B cell (primary cell): ENCODE data around the gene RACK1. TPM values are rescaled to one million over a fixed set of nuclear protein-coding genes. Genes with fewer than 3 reads are reported as not detected.

ENCODE experiments used
- ATAC-seq: fragments of 200-7000 bp; cut with Tn5 transposase; one replicate; pipeline ENCODE4 v1.10.0; 2021; ENCODE audit warnings: low read depth, mild to moderate bottlenecking, moderate number of reproducible peaks, moderate library complexity
- CTCF ChIA-PET: fragments of 350-600 bp; sonication (Branson Sonifier 250); formaldehyde crosslinking; loops from one replicate; lab custom pipeline; 2021; ENCODE audit warnings: antibody characterized with exemption, inconsistent platforms; lab: Charles Lee
- POLR2A ChIA-PET: fragments of 350-600 bp; sonication (Branson Sonifier 250); formaldehyde crosslinking; loops from one replicate; lab custom pipeline; 2021; ENCODE audit warnings: antibody characterized with exemption; lab: Charles Lee
- DNase-seq: peaks from one replicate; pipeline ENCODE4 v3.0.0; 2013
- H2AFZ ChIP-seq: 2 replicates; pipeline ENCODE4 v1.6.1; 2012; ENCODE audit warnings: mild to moderate bottlenecking, low read depth, low read length; ENCODE audit not compliant: insufficient read depth, poor library complexity, severe bottlenecking
- H3K27ac ChIP-seq, 2 donors: 1 replicate in 1 of 2; 2 replicates in 1 of 2; pipeline ENCODE4 v1.5.1; 2012 to 2013; ENCODE audit warnings: low read length in 2 of 2, mild to moderate bottlenecking in 2 of 2, moderate library complexity in 1 of 2
- H3K27me3 ChIP-seq, 4 experiments: fragments of 200-600 bp in 1 of 4; sonication (generic) in 1 of 4; replicated peaks in 1 of 4; 1 replicate in 2 of 4; 2 replicates in 2 of 4; pipeline versions ENCODE4 v1.6.1 to v1.7.0; 2013 to 2016; ENCODE audit warnings: low read length in 3 of 4, mild to moderate bottlenecking in 2 of 4, mixed read lengths in 1 of 4, moderate library complexity in 1 of 4; ENCODE audit not compliant: insufficient read depth in 4 of 4, control insufficient read depth in 3 of 4; ENCODE audit errors: control extremely low read depth in 1 of 4
- H3K36me3 ChIP-seq, 2 experiments: replicated peaks in 1 of 2; 1 replicate in 1 of 2; 2 replicates in 1 of 2; pipeline versions ENCODE4 v1.6.1 to v1.7.1; 2013; ENCODE audit warnings: low read length in 1 of 2; ENCODE audit not compliant: insufficient read depth in 2 of 2, control insufficient read depth in 1 of 2; ENCODE audit errors: control extremely low read depth in 1 of 2, extremely low read depth in 1 of 2
- H3K4me1 ChIP-seq, 2 donors: fragments of 200-600 bp in 1 of 2; sonication (generic) in 1 of 2; 1 replicate in 1 of 2; 2 replicates in 1 of 2; pipeline versions ENCODE4 v1.5.1 to v1.6.1; 2013 to 2017; ENCODE audit warnings: low read length in 2 of 2; ENCODE audit not compliant: control insufficient read depth in 2 of 2, insufficient read depth in 2 of 2
- H3K4me2 ChIP-seq: replicated peaks from 2 replicates; pipeline ENCODE3; 2012; ENCODE audit warnings: mild to moderate bottlenecking, low read depth, low read length; ENCODE audit not compliant: poor library complexity, severe bottlenecking
- H3K4me3 ChIP-seq, 5 experiments: fragments of 200-600 bp in 1 of 5; sonication (generic) in 1 of 5; 1 replicate in 3 of 5; 2 replicates in 2 of 5; pipeline versions ENCODE4 v1.5.1 to v1.7.0; 2011 to 2016; ENCODE audit warnings: low read length in 4 of 5, mild to moderate bottlenecking in 4 of 5, low read depth in 2 of 5, control low read depth in 1 of 5, moderate library complexity in 1 of 5; ENCODE audit not compliant: insufficient read depth in 1 of 5; ENCODE audit errors: control extremely low read depth in 1 of 5, extremely low read depth in 1 of 5
- H3K79me2 ChIP-seq: fragments of 200-600 bp; sonication (generic); one replicate; pipeline ENCODE4 v1.6.0; 2016; ENCODE audit warnings: low read length; ENCODE audit not compliant: control insufficient read depth, insufficient read depth
- H3K9ac ChIP-seq: fragments of 200-600 bp; sonication (generic); 2 replicates; pipeline ENCODE4 v1.6.1; 2017; ENCODE audit warnings: mild to moderate bottlenecking, low read length, moderate library complexity
- H3K9me3 ChIP-seq, 3 donors: one replicate each; pipeline versions ENCODE4 v1.6.1 to v1.7.1; 2013; ENCODE audit warnings: low read length in 2 of 3; ENCODE audit not compliant: control insufficient read depth in 2 of 3, insufficient read depth in 1 of 3; ENCODE audit errors: control extremely low read depth in 1 of 3
- H4K20me1 ChIP-seq: 2 replicates; pipeline ENCODE4 v1.6.0; 2012; ENCODE audit warnings: mild to moderate bottlenecking, low read length; ENCODE audit not compliant: insufficient read depth, control insufficient read depth, poor library complexity, severe bottlenecking
- H3K27ac Mint-ChIP-seq: one replicate; pipeline ENCODE4 v1.8.0; 2021; ENCODE audit warnings: mixed read lengths
- H3K27me3 Mint-ChIP-seq: one replicate; pipeline ENCODE4 v1.8.0; 2021; ENCODE audit warnings: mixed read lengths
- H3K4me1 Mint-ChIP-seq: one replicate; pipeline ENCODE4 v1.8.0; 2021; ENCODE audit warnings: mixed read lengths
- H3K4me3 Mint-ChIP-seq: one replicate; pipeline ENCODE4 v1.8.0; 2021; ENCODE audit warnings: mixed read lengths
- H3K9me3 Mint-ChIP-seq: one replicate; pipeline ENCODE4 v1.8.0; 2022; ENCODE audit warnings: mixed read lengths; ENCODE audit not compliant: insufficient read depth
- CTCF ChIP-seq: fragments of 200-600 bp; IDR thresholded peaks from one replicate; pipeline ENCODE4 v1.8.0; 2022; ENCODE audit warnings: antibody characterized with exemption, mild to moderate bottlenecking
- EZH2 ChIP-seq: IDR thresholded peaks from 2 replicates; pipeline ENCODE4 v1.6.1; 2012; ENCODE audit warnings: borderline replicate concordance, low read depth, mild to moderate bottlenecking, moderate library complexity, low read length; ENCODE audit not compliant: insufficient read depth, poor library complexity, severe bottlenecking
- WGBS: methylation state at CpG from one replicate; pipeline ENCODE4 v1.1.5; 2013; ENCODE audit warnings: missing lambda C conversion rate; ENCODE audit not compliant: insufficient coverage; 5-methylcytosine and 5-hydroxymethylcytosine counted together
- intact Hi-C: fragments of 100-400 bp; cut with micrococcal nuclease; formaldehyde crosslinking; loops from one replicate; pipeline ENCODE4 v1.10.0; 2022
- polyA plus RNA-seq: library from polyadenylated mRNA; depleted of rRNA; stranded (reverse); fragments of >200 nt; gene quantifications from 2 replicates; pipeline ENCODE4 v1.2.3, GENCODE V29; 2012
- total RNA-seq, 2 donors: library from RNA; stranded (reverse); fragments of 120-200 nt in 1 of 2; gene quantifications; 1 replicate in 1 of 2; 2 replicates in 1 of 2; pipeline versions ENCODE4 v1.2.3 to v1.2.4, GENCODE V29; 2013 to 2022

RACK1 gene
- total and polyA plus RNA-seq, 2 donors (not counting 1 experiment from before 2014, with no cell fraction given): 2,047 to 4,130 TPM

GRCh38 chr5:181221105-181221791 is 22.5 kb downstream of the RACK1 start:
- intact Hi-C loops: no loop called here
- peak overlapping the region; percentile 98 for H3K27ac Mint-ChIP-seq

More at GRCh38 chr5:181221105-181221791, 22.5 kb downstream of the RACK1 start:
- ChIA-PET CTCF (interaction anchor here (1.0 to 3.5 kb wide), 6 partner anchors 14 to 37 kb away, joined by 4 to 48 read pairs (median 8); no protein-coding TSS in a partner anchor), POLR2A (interaction anchor here (0.8 to 3.5 kb wide), 7 partner anchors 14 to 37 kb away, joined by 3 to 74 read pairs (median 6); no protein-coding TSS in a partner anchor)
- H3K9ac ChIP-seq: no peak overlapping the region
- WGBS: 61% methylated on average over 11 of the region's 27 CpGs
- Mint-ChIP-seq H3K4me1 (peaks cover 65% of the 10 kb centered on the region), H3K27me3 (no peaks in the 10 kb centered on the region), H3K4me3 (peak overlapping the region; percentile 94), H3K9me3 (no peaks in the 10 kb centered on the region)
- no peaks in the 10 kb centered on the region for H4K20me1 ChIP-seq
- peak overlapping the region in 2 of 5 experiments; percentile 68 to 95 for H3K4me3 ChIP-seq
- no peak for ATAC-seq
- no peaks in the 10 kb centered on the region for H3K36me3 ChIP-seq
- no peak for DNase-seq
- no peak overlapping the region for H2AFZ ChIP-seq
- peaks cover 17% of the 10 kb centered on the region for H3K79me2 ChIP-seq
- H3K27me3 ChIP-seq: no peaks in the 10 kb centered on the region
- peaks cover 22 to 52% of the 10 kb centered on the region in 2 donors for H3K4me1 ChIP-seq
- TF ChIP-seq EZH2: no peak
- TF ChIP-seq CTCF: no peak
- peaks cover 0 to 18% (median 0%) of the 10 kb centered on the region in 3 donors for H3K9me3 ChIP-seq
- H3K27ac ChIP-seq: peak overlapping the region; percentile 95
- H3K4me2 ChIP-seq: peak overlapping the region; percentile 95
